GM23248 (cell line): ENCODE results near the gene ADAMTSL1.

ENCODE experiments used
- EZH2 ChIP-seq: fragments of 200-600 bp; sonication (generic); IDR thresholded peaks from 2 replicates; pipeline ENCODE4 v1.6.1; 2018; ENCODE audit warnings: antibody characterized with exemption, mild to moderate bottlenecking; ENCODE audit not compliant: insufficient read depth, poor library complexity, severe bottlenecking
- EZH2phosphoT487 ChIP-seq: fragments of 200-600 bp; sonication (generic); IDR thresholded peaks from 2 replicates; pipeline ENCODE4 v1.6.1; 2018; ENCODE audit warnings: antibody characterized with exemption, moderate library complexity, mild to moderate bottlenecking, low read depth; ENCODE audit not compliant: insufficient read depth

- no peak for TF ChIP-seq EZH2
- TF ChIP-seq EZH2phosphoT487 = no peak
Measured at GRCh38 chr9:18718393-18718792, 244.4 kb downstream of the ADAMTSL1 start.
